Measurements from ENCODE around the gene BRD4.

DNA sequence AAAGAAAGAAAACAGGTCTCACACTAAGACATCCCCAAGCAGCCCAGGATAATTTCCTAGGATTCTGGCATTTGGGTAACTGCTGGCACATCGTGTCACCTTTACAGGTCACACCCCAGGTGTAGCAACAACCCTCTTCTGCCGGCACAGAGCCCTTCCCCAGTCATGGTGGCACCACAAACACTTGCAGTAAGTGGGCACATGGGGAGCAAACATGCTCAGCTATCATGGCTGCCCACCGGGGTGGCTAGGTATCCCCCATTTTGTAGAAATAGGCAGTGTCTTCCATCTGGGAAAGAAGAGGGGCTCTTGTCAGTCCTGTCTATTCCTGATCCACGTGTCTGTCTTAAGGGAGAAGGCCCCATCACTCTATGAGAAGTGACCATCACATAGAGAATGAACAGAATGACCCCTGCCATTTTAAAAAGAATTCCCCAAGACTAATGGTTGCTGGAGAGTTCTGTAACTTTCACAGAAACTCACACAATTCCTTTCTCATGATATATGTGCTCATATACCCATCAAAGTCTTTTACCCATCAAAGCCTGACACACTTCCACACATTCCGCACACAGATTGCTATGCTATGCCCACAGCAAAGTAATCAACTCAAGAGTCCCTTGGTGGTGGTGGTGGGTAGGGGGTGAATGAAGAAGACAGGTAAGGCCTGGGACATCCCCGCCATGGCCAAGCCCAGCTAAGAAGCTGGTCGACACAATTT, 33.3 kb downstream of the BRD4 start:
- no peak for TF ChIP-seq CTCF (IDR thresholded peaks at IDR 0.05; ENCODE audit: poor library complexity, severe bottlenecking)
- no peak for TF ChIP-seq POLR2AphosphoS5 (IDR thresholded peaks at IDR 0.05)
- TF ChIP-seq RAD21 (conservative IDR thresholded peaks at IDR 0.05): no peak
- TF ChIP-seq MXI1 (conservative IDR thresholded peaks at IDR 0.05; ENCODE audit: poor library complexity, severe bottlenecking): no peak
- TF ChIP-seq EZH2 (IDR thresholded peaks at IDR 0.05; ENCODE audit: borderline replicate concordance, insufficient read depth, low read length, poor library complexity, severe bottlenecking): no peak
- no peak for TF ChIP-seq SMC3 (conservative IDR thresholded peaks at IDR 0.05; ENCODE audit: poor library complexity)
- TF ChIP-seq, protein P1, sequence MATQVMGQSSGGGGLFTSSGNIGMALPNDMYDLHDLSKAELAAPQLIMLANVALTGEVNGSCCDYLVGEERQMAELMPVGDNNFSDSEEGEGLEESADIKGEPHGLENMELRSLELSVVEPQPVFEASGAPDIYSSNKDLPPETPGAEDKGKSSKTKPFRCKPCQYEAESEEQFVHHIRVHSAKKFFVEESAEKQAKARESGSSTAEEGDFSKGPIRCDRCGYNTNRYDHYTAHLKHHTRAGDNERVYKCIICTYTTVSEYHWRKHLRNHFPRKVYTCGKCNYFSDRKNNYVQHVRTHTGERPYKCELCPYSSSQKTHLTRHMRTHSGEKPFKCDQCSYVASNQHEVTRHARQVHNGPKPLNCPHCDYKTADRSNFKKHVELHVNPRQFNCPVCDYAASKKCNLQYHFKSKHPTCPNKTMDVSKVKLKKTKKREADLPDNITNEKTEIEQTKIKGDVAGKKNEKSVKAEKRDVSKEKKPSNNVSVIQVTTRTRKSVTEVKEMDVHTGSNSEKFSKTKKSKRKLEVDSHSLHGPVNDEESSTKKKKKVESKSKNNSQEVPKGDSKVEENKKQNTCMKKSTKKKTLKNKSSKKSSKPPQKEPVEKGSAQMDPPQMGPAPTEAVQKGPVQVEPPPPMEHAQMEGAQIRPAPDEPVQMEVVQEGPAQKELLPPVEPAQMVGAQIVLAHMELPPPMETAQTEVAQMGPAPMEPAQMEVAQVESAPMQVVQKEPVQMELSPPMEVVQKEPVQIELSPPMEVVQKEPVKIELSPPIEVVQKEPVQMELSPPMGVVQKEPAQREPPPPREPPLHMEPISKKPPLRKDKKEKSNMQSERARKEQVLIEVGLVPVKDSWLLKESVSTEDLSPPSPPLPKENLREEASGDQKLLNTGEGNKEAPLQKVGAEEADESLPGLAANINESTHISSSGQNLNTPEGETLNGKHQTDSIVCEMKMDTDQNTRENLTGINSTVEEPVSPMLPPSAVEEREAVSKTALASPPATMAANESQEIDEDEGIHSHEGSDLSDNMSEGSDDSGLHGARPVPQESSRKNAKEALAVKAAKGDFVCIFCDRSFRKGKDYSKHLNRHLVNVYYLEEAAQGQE (IDR thresholded peaks at IDR 0.05; ENCODE audit: borderline replicate concordance): no peak
- TF ChIP-seq TAF1 (IDR thresholded peaks at IDR 0.05; ENCODE audit: low read depth): no peak

Measured in neural cell (in vitro differentiated cells).